Measurements from ENCODE around the gene VANGL1.

Gene VANGL1

GRCh38 chr1:115604508-115604907, 37.3 kb upstream of the VANGL1 start:
- DNase-seq (ENCODE audit: low read depth), result no peak
- H3K4me3 ChIP-seq (ENCODE audit: low read depth, low read length), result no peak overlapping the region
- no peak for TF ChIP-seq CTCF (IDR thresholded peaks at IDR 0.05; ENCODE audit: insufficient read depth, low read depth, low read length, missing control alignments)

- DNase-seq (ENCODE audit: low read depth), result no peak
- TF ChIP-seq CTCF (IDR thresholded peaks at IDR 0.05; ENCODE audit: insufficient read depth, low read depth, low read length, missing control alignments), result no peak
- no peak overlapping the region for H3K4me3 ChIP-seq (ENCODE audit: low read depth, low read length)
Measured at GRCh38 chr1:115606305-115606704, 35.5 kb upstream of the VANGL1 start.

- no peak for TF ChIP-seq CTCF (IDR thresholded peaks at IDR 0.05; ENCODE audit: insufficient read depth, low read depth, low read length, missing control alignments)
- no peak for DNase-seq (ENCODE audit: low read depth)
- H3K4me3 ChIP-seq (ENCODE audit: low read depth, low read length), result no peak overlapping the region
Measured at GRCh38 chr1:115609021-115609420, 32.7 kb upstream of the VANGL1 start.

GRCh38 chr1:115613767-115614166, 28.0 kb upstream of the VANGL1 start:
- no peak for DNase-seq (ENCODE audit: low read depth)
- TF ChIP-seq CTCF (IDR thresholded peaks at IDR 0.05; ENCODE audit: insufficient read depth, low read depth, low read length, missing control alignments), result no peak

GRCh38 chr1:115620453-115620852, 21.3 kb upstream of the VANGL1 start:
- DNase-seq (ENCODE audit: low read depth), result no peak
- no peak for TF ChIP-seq CTCF (IDR thresholded peaks at IDR 0.05; ENCODE audit: insufficient read depth, low read depth, low read length, missing control alignments)
- H3K4me3 ChIP-seq (ENCODE audit: low read depth, low read length), result no peak overlapping the region

More at GRCh38 chr1:115613767-115614166, 28.0 kb upstream of the VANGL1 start:
- no peak overlapping the region for H3K4me3 ChIP-seq (ENCODE audit: low read depth, low read length)

GRCh38 chr1:115620950-115621349, 20.8 kb upstream of the VANGL1 start:
- no peak for TF ChIP-seq CTCF (IDR thresholded peaks at IDR 0.05; ENCODE audit: insufficient read depth, low read depth, low read length, missing control alignments)
- DNase-seq (ENCODE audit: low read depth), result no peak
- no peak overlapping the region for H3K4me3 ChIP-seq (ENCODE audit: low read depth, low read length)

GRCh38 chr1:115624859-115625258, 16.9 kb upstream of the VANGL1 start:
- no peak for TF ChIP-seq CTCF (IDR thresholded peaks at IDR 0.05; ENCODE audit: insufficient read depth, low read depth, low read length, missing control alignments)
- no peak overlapping the region for H3K4me3 ChIP-seq (ENCODE audit: low read depth, low read length)
- DNase-seq (ENCODE audit: low read depth), result no peak

Data from GM12865 (cell line).